Hepatocyte (in vitro differentiated cells): Measurements from ENCODE around the gene FSCN2.

Experiments used
- EZH2phosphoT487 ChIP-seq: fragments of 200-600 bp; sonication (generic); IDR thresholded peaks from one replicate; pipeline ENCODE4 v1.6.1; 2018; ENCODE audit warnings: antibody characterized with exemption, mild to moderate bottlenecking, low read depth, moderate library complexity; ENCODE audit not compliant: unreplicated experiment, severe bottlenecking
- TF ChIP-seq, protein P1 (sequence below): fragments of 200-600 bp; sonication (generic); IDR thresholded peaks from 2 replicates; pipeline ENCODE4 v1.5.1; 2016; ENCODE audit warnings: antibody characterized with exemption, mild to moderate bottlenecking; ENCODE audit not compliant: poor library complexity

DNA sequence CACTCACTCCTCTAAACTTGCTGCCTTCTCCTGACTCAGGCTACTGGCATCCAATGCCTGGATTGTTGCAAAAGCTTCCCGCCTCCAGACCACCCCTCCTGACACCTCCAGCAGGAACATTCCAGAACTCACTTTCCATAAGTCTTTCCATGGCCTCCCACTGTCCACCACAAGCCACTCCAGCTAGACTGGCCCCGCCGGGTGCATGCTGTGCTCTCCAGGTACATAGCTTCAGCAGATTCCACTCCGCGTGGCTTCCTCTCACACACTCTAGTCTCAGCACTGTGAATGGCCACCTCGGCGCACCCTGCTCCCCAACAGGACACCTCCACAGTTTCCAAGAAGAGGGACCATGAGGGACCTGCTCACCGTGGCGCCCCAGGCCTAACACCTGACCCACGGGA is 49.9 kb downstream of the FSCN2 start:
- TF ChIP-seq, protein P1, sequence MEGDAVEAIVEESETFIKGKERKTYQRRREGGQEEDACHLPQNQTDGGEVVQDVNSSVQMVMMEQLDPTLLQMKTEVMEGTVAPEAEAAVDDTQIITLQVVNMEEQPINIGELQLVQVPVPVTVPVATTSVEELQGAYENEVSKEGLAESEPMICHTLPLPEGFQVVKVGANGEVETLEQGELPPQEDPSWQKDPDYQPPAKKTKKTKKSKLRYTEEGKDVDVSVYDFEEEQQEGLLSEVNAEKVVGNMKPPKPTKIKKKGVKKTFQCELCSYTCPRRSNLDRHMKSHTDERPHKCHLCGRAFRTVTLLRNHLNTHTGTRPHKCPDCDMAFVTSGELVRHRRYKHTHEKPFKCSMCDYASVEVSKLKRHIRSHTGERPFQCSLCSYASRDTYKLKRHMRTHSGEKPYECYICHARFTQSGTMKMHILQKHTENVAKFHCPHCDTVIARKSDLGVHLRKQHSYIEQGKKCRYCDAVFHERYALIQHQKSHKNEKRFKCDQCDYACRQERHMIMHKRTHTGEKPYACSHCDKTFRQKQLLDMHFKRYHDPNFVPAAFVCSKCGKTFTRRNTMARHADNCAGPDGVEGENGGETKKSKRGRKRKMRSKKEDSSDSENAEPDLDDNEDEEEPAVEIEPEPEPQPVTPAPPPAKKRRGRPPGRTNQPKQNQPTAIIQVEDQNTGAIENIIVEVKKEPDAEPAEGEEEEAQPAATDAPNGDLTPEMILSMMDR = no peak
- TF ChIP-seq EZH2phosphoT487 = no peak
